NCI-H510A (cell line): ENCODE results near the gene ISCA1.

Source experiments
- DNase-seq: peaks from one replicate; lab custom pipeline; 2025; lab: John Stamatoyannopoulos, UW

Gene ISCA1

GRCh38 chr9:86222667-86223066 lies 59.7 kb downstream of the ISCA1 start:
- no peak for DNase-seq

GRCh38 chr9:86219606-86220005 lies 62.7 kb downstream of the ISCA1 start:
- DNase-seq: no peak

GRCh38 chr9:86217076-86217755 lies 65.1 kb downstream of the ISCA1 start:
- DNase-seq: no peak
